Gastroesophageal sphincter (tissue), 4 donors: ENCODE data around the gene EPB41L3. TPM values are rescaled to one million over a fixed set of nuclear protein-coding genes. Genes with fewer than 3 reads are reported as not detected.

ENCODE experiments used
- ATAC-seq: fragments of 150-250 bp; one replicate; pipeline ENCODE4 v1.9.1; 2016; ENCODE audit warnings: mild to moderate bottlenecking, moderate library complexity
- H3K27ac ChIP-seq, 4 donors: fragments of 200-600 bp; sonication (generic) in 3 of 4; 1 replicate in 3 of 4; 2 replicates in 1 of 4; pipeline ENCODE4 v1.5.1; 2016 to 2019
- H3K27me3 ChIP-seq: fragments of 200-600 bp; sonication (generic); one replicate; pipeline ENCODE4 v1.5.1; 2019
- H3K36me3 ChIP-seq, 2 donors: fragments of 200-600 bp; sonication (generic); one replicate each; pipeline ENCODE4 v1.5.1; 2019; ENCODE audit warnings: control low read depth in 1 of 2
- H3K4me1 ChIP-seq, 3 donors: fragments of 200-600 bp; sonication (generic); 1 replicate in 2 of 3; 2 replicates in 1 of 3; pipeline ENCODE4 v1.5.1; 2016 to 2019; ENCODE audit warnings: control low read depth in 2 of 3
- H3K4me3 ChIP-seq, 2 donors: fragments of 200-600 bp; sonication (generic); one replicate each; pipeline ENCODE4 v1.5.1; 2019; ENCODE audit warnings: mild to moderate bottlenecking in 1 of 2, moderate library complexity in 1 of 2
- H3K9me3 ChIP-seq, 3 donors: fragments of 200-600 bp; sonication (generic); one replicate each; pipeline ENCODE4 v1.5.1; 2017 to 2019; ENCODE audit warnings: control low read depth in 2 of 3
- CTCF ChIP-seq, 4 experiments: fragments of 200-600 bp in 2 of 4; fragments of 450-650 bp in 2 of 4; sonication (generic) in 1 of 4; IDR thresholded peaks; one replicate each; pipeline ENCODE4 v1.5.1; 2017 to 2019; ENCODE audit warnings: antibody characterized with exemption in 4 of 4, mild to moderate bottlenecking in 2 of 4, moderate library complexity in 2 of 4
- EP300 ChIP-seq: sonication (generic); formaldehyde crosslinking; IDR thresholded peaks from one replicate; pipeline ENCODE4 v1.6.1; 2017; ENCODE audit warnings: antibody characterized with exemption, mild to moderate bottlenecking
- POLR2A ChIP-seq, 2 donors: fragments of 450-650 bp; IDR thresholded peaks; one replicate each; pipeline ENCODE4 v1.6.1; 2017; ENCODE audit warnings: antibody characterized with exemption in 2 of 2, mild to moderate bottlenecking in 2 of 2, moderate library complexity in 1 of 2
- POLR2AphosphoS5 ChIP-seq: sonication (generic); formaldehyde crosslinking; IDR thresholded peaks from one replicate; pipeline ENCODE4 v1.6.1; 2017; ENCODE audit warnings: antibody characterized with exemption
- WGBS, 2 donors: methylation state at CpG; one replicate each; pipeline ENCODE4 v1.1.5; 2018; ENCODE audit warnings: low coverage in 1 of 2; 5-methylcytosine and 5-hydroxymethylcytosine counted together
- total RNA-seq, 4 donors: library from RNA; depleted of rRNA; stranded (reverse); fragments of >200 nt; gene quantifications; one replicate each; pipeline ENCODE4 v1.1.0, GENCODE V29; 2016

EPB41L3 gene
- total RNA-seq, 4 donors from 2014 or later = 27.4 to 66.6 (median 43.4) TPM

GRCh38 chr18:5537860-5538259, 5.9 kb downstream of the EPB41L3 start:
- Histone ChIP-seq H3K27me3 (peaks cover 17% of the 10 kb centered on the region), H3K4me3 (no peak overlapping the region), H3K9me3 (no peaks in the 10 kb centered on the region), H3K36me3 (no peaks in the 10 kb centered on the region), H3K4me1 (peaks cover 0 to 15% (median 0%) of the 10 kb centered on the region in 3 donors), H3K27ac (no peak overlapping the region)
- ATAC-seq = no peak
- TF ChIP-seq CTCF (IDR thresholded peaks at IDR 0.05) = no peak
- TF ChIP-seq POLR2A (IDR thresholded peaks at IDR 0.05) = no peak
- no peak for TF ChIP-seq EP300
- TF ChIP-seq POLR2AphosphoS5 = no peak
- WGBS, 2 donors = 77 to 81% methylated on average over 2 of the region's 2 CpGs

- Histone ChIP-seq H3K36me3 (no peaks in the 10 kb centered on the region), H3K27me3 (no peaks in the 10 kb centered on the region), H3K4me3 (no peak overlapping the region), H3K9me3 (no peaks in the 10 kb centered on the region), H3K4me1 (peaks cover 0 to 9% (median 0%) of the 10 kb centered on the region in 3 donors), H3K27ac (no peak overlapping the region)
- WGBS, 2 donors = 82 to 91% methylated on average over 2 to 5 of the region's 5 CpGs
- no peak for ATAC-seq
- TF ChIP-seq POLR2A (IDR thresholded peaks at IDR 0.05) (no peak), EP300 (no peak), POLR2AphosphoS5 (no peak), CTCF (IDR thresholded peaks at IDR 0.05) (no peak)
These were observed 9.0 kb downstream of the EPB41L3 start for GRCh38 chr18:5534845-5535244.

- Histone ChIP-seq H3K9me3 (no peaks in the 10 kb centered on the region), H3K4me3 (no peak overlapping the region), H3K4me1 (peaks cover 0 to 10% (median 0%) of the 10 kb centered on the region in 3 donors), H3K27me3 (no peaks in the 10 kb centered on the region), H3K27ac (no peak overlapping the region), H3K36me3 (no peaks in the 10 kb centered on the region)
- no peak for ATAC-seq
- WGBS, 2 donors = 62 to 67% methylated on average over 2 to 3 of the region's 3 CpGs
- TF ChIP-seq EP300 (no peak), POLR2AphosphoS5 (no peak), CTCF (IDR thresholded peaks at IDR 0.05) (no peak), POLR2A (IDR thresholded peaks at IDR 0.05) (no peak)
These were observed 11.7 kb downstream of the EPB41L3 start for GRCh38 chr18:5532066-5532465.

GRCh38 chr18:5530629-5531178, 13.1 kb downstream of the EPB41L3 start:
- H3K36me3 ChIP-seq = no peaks in the 10 kb centered on the region
- ATAC-seq = no peak
- no peak overlapping the region for H3K4me3 ChIP-seq
- no peak overlapping the region for H3K27ac ChIP-seq
- H3K9me3 ChIP-seq = no peaks in the 10 kb centered on the region
- TF ChIP-seq EP300 (no peak), POLR2AphosphoS5 (no peak), CTCF (IDR thresholded peaks at IDR 0.05) (no peak)
- H3K27me3 ChIP-seq = no peaks in the 10 kb centered on the region
- peaks cover 0 to 10% (median 0%) of the 10 kb centered on the region in 3 donors for H3K4me1 ChIP-seq
- WGBS, 2 donors = 42 to 51% methylated on average over 5 to 7 of the region's 8 CpGs

- H3K36me3 ChIP-seq = no peaks in the 10 kb centered on the region
- H3K27me3 ChIP-seq = no peaks in the 10 kb centered on the region
- WGBS, 2 donors = 80 to 89% methylated on average over 1 to 3 of the region's 3 CpGs
- ATAC-seq = no peak
- no peak overlapping the region for H3K4me3 ChIP-seq
- H3K27ac ChIP-seq = no peak overlapping the region
- no peak for TF ChIP-seq EP300
- TF ChIP-seq CTCF (IDR thresholded peaks at IDR 0.05) = no peak
- no peak for TF ChIP-seq POLR2A (IDR thresholded peaks at IDR 0.05)
- no peak for TF ChIP-seq POLR2AphosphoS5
- peaks cover 0 to 10% (median 0%) of the 10 kb centered on the region in 3 donors for H3K4me1 ChIP-seq
- no peaks in the 10 kb centered on the region for H3K9me3 ChIP-seq
These were observed 14.3 kb downstream of the EPB41L3 start for GRCh38 chr18:5529471-5529870.
